ENCODE data around the gene MSANTD2. TPM values are rescaled to one million over a fixed set of nuclear protein-coding genes. Genes with fewer than 3 reads are reported as not detected.

The MSANTD2 gene
- total and polyA plus RNA-seq, 9 of the 15 experiments (the other 6 are each of a cell fraction or from before 2014, with no cell fraction given): 1.3 to 9.9 (median 5.3) TPM

DNA sequence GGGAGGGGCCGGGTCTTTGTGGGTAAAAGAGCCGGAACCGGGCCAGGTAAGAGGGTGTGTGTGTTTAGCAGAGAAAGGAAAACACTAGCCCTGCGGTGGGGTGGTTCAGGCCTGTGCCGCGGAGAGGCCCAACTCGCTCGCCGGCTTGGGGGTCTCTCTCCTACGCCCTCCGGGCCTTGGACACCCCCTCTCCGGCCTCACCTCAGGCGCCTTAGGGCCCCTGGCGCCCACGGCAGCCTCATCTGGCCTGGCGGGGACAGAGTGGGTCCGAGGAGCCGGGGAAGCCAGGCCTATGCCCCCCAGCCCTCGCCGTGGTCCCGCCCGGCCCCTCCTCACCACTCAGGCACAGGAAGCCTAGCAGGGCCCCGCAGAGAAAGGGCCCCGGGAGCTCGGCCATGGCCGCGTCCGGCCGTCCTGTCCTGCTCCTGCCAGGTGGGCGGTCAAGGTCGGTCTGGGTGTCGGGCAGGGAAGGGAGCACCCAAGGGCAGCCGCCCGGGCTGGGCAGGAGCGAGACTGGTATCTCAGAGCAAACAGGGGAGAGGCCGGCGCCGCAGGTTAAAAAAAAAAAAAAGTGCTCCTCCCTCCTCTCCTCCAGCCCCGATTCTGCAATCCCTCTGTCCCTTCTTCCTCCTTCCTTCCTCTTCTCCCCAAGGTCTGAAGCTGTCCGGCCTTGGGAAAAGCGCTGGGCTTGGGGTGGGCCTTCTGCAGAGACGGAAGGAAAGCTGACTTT, 48.3 kb downstream of the MSANTD2 start, which contains the start of gene VSIG2:
TSS of gene VSIG2 (minus strand) at position 515 of the 730 bp plus-strand sequence. CDS start at position 397, 118 bp downstream.
- H3K9me3 ChIP-seq (replicated peaks; ENCODE audit: control insufficient read depth, insufficient read depth, low read depth, low read length): no peaks in the 10 kb centered on the region
- no TSS peak for BruUV-seq (replicated peaks)
- no peaks in the 10 kb centered on the region for H3K9me1 ChIP-seq (ENCODE audit: control insufficient read depth, insufficient read depth, low read length)
- TF ChIP-seq ZNF436 (CRISPR knock-in tag; IDR thresholded peaks at IDR 0.05): no peak
- no peak for TF ChIP-seq ZNF609 (CRISPR knock-in tag; IDR thresholded peaks at IDR 0.05; ENCODE audit: borderline replicate concordance)
- TF ChIP-seq POLR2G (IDR thresholded peaks at IDR 0.05; ENCODE audit: low read depth, low read length): 0 out of 2 replicates have a peak, but pooled peaks have one; percentile 15
- no peaks in the 10 kb centered on the region for H4K20me1 ChIP-seq (replicated peaks; ENCODE audit: control insufficient read depth, insufficient read depth, low read length)
- peaks cover 13 to 52% of the 10 kb centered on the region in 2 experiments; a peak in 4 of 5 replicates for H3K27me3 ChIP-seq (ENCODE audit: control insufficient read depth in 2 of 2, insufficient read depth in 2 of 2, low read length in 2 of 2)
- H3K4me2 ChIP-seq (ENCODE audit: insufficient read depth, low read length): no peak within 1 kb of the TSS
- intact Hi-C loops (cut with micrococcal nuclease) (no loop called here), in situ Hi-C loops (cut with MboI) (no loop called here)
- no peaks in the 10 kb centered on the region for H3K79me2 ChIP-seq (ENCODE audit: control insufficient read depth, insufficient read depth, low read length)
- DNase-seq (ENCODE audit: extremely low read depth in 1 of 4, low spot score in 3 of 4): no peak
- no peak within 1 kb of the TSS for H3K27ac ChIP-seq (ENCODE audit: extremely low read depth, low read depth, low read length)
- ChIA-PET POLR2A (interaction anchor here (0.8 to 1.5 kb wide), 3 partner anchors 7 to 85 kb away, joined by 3 to 4 read pairs (median 3); no protein-coding TSS in a partner anchor), CTCF (ENCODE audit: low intra/inter-chr PET ratio) (no interaction called here)
- H3K36me3 ChIP-seq (ENCODE audit: control insufficient read depth, insufficient read depth, low read length): no peaks in the 10 kb centered on the region
- H3K4me3 ChIP-seq: no peak within 1 kb of the TSS
- no peak for ATAC-seq
- 0 out of 4 replicates have a peak within 1 kb of the TSS, but pooled peaks of 1 of the 2 experiments have one; percentile 2 for H3K9ac ChIP-seq (ENCODE audit: insufficient read depth in 1 of 2, low read depth in 2 of 2, low read length in 2 of 2)
- peak within 1 kb of the TSS; percentile 22; the same call in 1 of the 2 replicates for H2AFZ ChIP-seq (ENCODE audit: low read depth, low read length)
- peaks cover 14% of the 10 kb centered on the region in 2 experiments; a peak in 4 of 5 replicates for H3K4me1 ChIP-seq (replicated peaks in 1 of 2; ENCODE audit: control insufficient read depth in 2 of 2, insufficient read depth in 2 of 2, low read length in 2 of 2)
- no peak for FAIRE-seq
- 21% methylated on average over 22 of the region's 42 CpGs for WGBS (ENCODE audit: insufficient coverage, low coverage, missing lambda C conversion rate)
